Measurements from ENCODE around the gene SERPINB2.

DNA sequence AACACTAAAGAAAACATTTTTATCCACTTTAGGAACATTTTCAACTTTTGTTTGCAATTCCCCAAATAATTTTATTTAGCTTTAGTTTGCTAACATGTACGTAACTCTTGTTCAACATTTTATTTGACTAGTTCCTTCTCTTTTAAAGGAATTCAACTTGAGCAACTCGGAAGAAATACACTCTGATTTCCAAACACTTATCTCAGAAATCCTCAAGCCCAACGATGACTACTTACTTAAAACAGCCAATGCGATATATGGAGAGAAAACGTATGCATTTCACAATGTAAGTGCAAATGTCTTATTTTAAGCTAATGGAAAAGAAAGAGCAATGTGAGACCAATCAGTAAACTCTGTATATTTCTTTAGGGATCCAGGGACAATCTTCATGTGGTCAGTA is 30.3 kb downstream of the SERPINB2 start:
- TF ChIP-seq, protein P1, sequence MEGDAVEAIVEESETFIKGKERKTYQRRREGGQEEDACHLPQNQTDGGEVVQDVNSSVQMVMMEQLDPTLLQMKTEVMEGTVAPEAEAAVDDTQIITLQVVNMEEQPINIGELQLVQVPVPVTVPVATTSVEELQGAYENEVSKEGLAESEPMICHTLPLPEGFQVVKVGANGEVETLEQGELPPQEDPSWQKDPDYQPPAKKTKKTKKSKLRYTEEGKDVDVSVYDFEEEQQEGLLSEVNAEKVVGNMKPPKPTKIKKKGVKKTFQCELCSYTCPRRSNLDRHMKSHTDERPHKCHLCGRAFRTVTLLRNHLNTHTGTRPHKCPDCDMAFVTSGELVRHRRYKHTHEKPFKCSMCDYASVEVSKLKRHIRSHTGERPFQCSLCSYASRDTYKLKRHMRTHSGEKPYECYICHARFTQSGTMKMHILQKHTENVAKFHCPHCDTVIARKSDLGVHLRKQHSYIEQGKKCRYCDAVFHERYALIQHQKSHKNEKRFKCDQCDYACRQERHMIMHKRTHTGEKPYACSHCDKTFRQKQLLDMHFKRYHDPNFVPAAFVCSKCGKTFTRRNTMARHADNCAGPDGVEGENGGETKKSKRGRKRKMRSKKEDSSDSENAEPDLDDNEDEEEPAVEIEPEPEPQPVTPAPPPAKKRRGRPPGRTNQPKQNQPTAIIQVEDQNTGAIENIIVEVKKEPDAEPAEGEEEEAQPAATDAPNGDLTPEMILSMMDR (IDR thresholded peaks at IDR 0.05), result no peak
- TF ChIP-seq POLR2A (IDR thresholded peaks at IDR 0.05; ENCODE audit: low read depth), result no peak
